ENCODE results near the gene SFSWAP.

SFSWAP gene

DNA sequence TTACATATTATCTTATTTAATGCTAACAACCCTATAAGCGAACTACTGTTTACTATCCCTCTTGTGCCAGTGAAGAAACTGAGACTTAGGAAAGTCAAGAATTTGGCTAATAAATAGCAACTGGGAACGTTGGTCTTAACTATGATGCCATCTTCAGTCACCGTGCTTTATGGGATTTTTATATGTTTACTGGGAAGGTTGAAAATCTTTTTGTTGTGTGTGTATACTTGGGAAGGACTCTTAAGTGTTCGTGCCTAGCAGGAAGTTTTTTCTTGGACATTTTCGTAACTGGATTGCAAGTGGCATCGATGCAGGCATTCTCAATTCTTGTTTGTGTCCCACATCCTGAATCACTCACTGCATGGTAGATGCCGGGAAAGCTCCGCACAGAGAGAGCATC, 9.4 kb downstream of the SFSWAP start:
- no peak for ATAC-seq
- TF ChIP-seq ZC3H10 (CRISPR knock-in tag; IDR thresholded peaks at IDR 0.05) (no peak), ZFP3 (CRISPR knock-in tag; IDR thresholded peaks at IDR 0.05) (no peak), CREB5 (CRISPR knock-in tag; IDR thresholded peaks at IDR 0.05; ENCODE audit: low read depth) (no peak), ARNTL (CRISPR knock-in tag; IDR thresholded peaks at IDR 0.05; ENCODE audit: borderline replicate concordance, low read depth) (no peak), ISL1 (CRISPR knock-in tag; IDR thresholded peaks at IDR 0.05) (no peak), CSRNP3 (CRISPR knock-in tag; IDR thresholded peaks at IDR 0.05) (no peak), POU6F1 (CRISPR knock-in tag; IDR thresholded peaks at IDR 0.05; ENCODE audit: borderline replicate concordance, low read depth) (no peak), ZNF8 (CRISPR knock-in tag; IDR thresholded peaks at IDR 0.05) (no peak), ZFP30 (CRISPR knock-in tag; IDR thresholded peaks at IDR 0.05) (no peak), RARB (CRISPR knock-in tag; IDR thresholded peaks at IDR 0.05) (no peak)
- TF ChIP-seq, protein P1, sequence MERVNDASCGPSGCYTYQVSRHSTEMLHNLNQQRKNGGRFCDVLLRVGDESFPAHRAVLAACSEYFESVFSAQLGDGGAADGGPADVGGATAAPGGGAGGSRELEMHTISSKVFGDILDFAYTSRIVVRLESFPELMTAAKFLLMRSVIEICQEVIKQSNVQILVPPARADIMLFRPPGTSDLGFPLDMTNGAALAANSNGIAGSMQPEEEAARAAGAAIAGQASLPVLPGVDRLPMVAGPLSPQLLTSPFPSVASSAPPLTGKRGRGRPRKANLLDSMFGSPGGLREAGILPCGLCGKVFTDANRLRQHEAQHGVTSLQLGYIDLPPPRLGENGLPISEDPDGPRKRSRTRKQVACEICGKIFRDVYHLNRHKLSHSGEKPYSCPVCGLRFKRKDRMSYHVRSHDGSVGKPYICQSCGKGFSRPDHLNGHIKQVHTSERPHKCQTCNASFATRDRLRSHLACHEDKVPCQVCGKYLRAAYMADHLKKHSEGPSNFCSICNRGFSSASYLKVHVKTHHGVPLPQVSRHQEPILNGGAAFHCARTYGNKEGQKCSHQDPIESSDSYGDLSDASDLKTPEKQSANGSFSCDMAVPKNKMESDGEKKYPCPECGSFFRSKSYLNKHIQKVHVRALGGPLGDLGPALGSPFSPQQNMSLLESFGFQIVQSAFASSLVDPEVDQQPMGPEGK (CRISPR knock-in tag; IDR thresholded peaks at IDR 0.05; ENCODE audit: borderline replicate concordance), result no peak

DNA sequence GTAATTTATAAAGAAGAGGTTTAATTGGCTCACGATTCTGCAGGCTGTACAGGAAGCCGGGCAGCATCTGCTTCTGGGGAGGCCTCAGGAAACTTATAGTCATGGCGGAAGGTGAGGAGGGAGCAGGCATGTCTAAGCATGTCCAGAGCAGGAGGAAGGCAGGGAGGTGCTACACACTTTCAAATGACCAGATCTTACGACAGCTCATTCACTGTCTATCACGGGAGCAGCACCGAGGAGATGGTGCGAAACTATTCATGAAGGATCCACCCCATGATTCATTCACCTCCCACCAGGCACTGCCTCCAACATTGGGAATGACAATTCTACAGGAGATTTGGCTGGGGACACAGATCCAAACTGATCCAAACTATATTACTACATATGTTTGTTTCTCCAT, 10.0 kb downstream of the SFSWAP start:
- no peak for ATAC-seq
- TF ChIP-seq TOX (CRISPR knock-in tag; IDR thresholded peaks at IDR 0.05; ENCODE audit: borderline replicate concordance) (no peak), ZC3H10 (CRISPR knock-in tag; IDR thresholded peaks at IDR 0.05) (no peak), POU6F1 (CRISPR knock-in tag; IDR thresholded peaks at IDR 0.05; ENCODE audit: borderline replicate concordance, low read depth) (no peak), ARNTL (CRISPR knock-in tag; IDR thresholded peaks at IDR 0.05; ENCODE audit: borderline replicate concordance, low read depth) (no peak), ESRRG (CRISPR knock-in tag; IDR thresholded peaks at IDR 0.05) (no peak), GLIS3 (CRISPR knock-in tag; IDR thresholded peaks at IDR 0.05) (no peak), BACH2 (CRISPR knock-in tag; IDR thresholded peaks at IDR 0.05; ENCODE audit: borderline replicate concordance) (no peak), ZFP3 (CRISPR knock-in tag; IDR thresholded peaks at IDR 0.05) (no peak), RARB (CRISPR knock-in tag; IDR thresholded peaks at IDR 0.05) (no peak), ISL1 (CRISPR knock-in tag; IDR thresholded peaks at IDR 0.05) (no peak), ZNF565 (CRISPR knock-in tag; conservative IDR thresholded peaks at IDR 0.05; ENCODE audit: low read depth) (no peak), OSR1 (CRISPR knock-in tag; IDR thresholded peaks at IDR 0.05) (no peak), ZNF70 (CRISPR knock-in tag; IDR thresholded peaks at IDR 0.05) (no peak), TSHZ2 (CRISPR knock-in tag; IDR thresholded peaks at IDR 0.05) (no peak), ZFP30 (CRISPR knock-in tag; IDR thresholded peaks at IDR 0.05) (no peak), CREB5 (CRISPR knock-in tag; IDR thresholded peaks at IDR 0.05; ENCODE audit: low read depth) (no peak)
- TF ChIP-seq, protein P1 (CRISPR knock-in tag; IDR thresholded peaks at IDR 0.05; ENCODE audit: borderline replicate concordance), result no peak

All from SK-N-SH treated with all-trans-retinoic acid at 6 μM for 48 hours (cell line).